Thyroid gland (tissue), 4 donors: Measurements from ENCODE around the gene ACCSL.

Experiments used
- POLR2A ChIP-seq, 2 donors: fragments of 450-650 bp; IDR thresholded peaks; one replicate each; pipeline ENCODE4 v1.6.1; 2017; ENCODE audit warnings: antibody characterized with exemption in 2 of 2, mild to moderate bottlenecking in 2 of 2, moderate library complexity in 1 of 2
- TF ChIP-seq, protein P1 (sequence below), 6 experiments: fragments of 200-600 bp in 3 of 6; fragments of 450-650 bp in 3 of 6; sonication (generic) in 3 of 6; IDR thresholded peaks; one replicate each; pipeline ENCODE4 v1.5.1; 2016 to 2019; ENCODE audit warnings: antibody characterized with exemption in 6 of 6, mild to moderate bottlenecking in 2 of 6, inconsistent platforms in 1 of 6, moderate library complexity in 1 of 6

- TF ChIP-seq, protein P1, sequence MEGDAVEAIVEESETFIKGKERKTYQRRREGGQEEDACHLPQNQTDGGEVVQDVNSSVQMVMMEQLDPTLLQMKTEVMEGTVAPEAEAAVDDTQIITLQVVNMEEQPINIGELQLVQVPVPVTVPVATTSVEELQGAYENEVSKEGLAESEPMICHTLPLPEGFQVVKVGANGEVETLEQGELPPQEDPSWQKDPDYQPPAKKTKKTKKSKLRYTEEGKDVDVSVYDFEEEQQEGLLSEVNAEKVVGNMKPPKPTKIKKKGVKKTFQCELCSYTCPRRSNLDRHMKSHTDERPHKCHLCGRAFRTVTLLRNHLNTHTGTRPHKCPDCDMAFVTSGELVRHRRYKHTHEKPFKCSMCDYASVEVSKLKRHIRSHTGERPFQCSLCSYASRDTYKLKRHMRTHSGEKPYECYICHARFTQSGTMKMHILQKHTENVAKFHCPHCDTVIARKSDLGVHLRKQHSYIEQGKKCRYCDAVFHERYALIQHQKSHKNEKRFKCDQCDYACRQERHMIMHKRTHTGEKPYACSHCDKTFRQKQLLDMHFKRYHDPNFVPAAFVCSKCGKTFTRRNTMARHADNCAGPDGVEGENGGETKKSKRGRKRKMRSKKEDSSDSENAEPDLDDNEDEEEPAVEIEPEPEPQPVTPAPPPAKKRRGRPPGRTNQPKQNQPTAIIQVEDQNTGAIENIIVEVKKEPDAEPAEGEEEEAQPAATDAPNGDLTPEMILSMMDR (IDR thresholded peaks at IDR 0.05): no peak
- no peak for TF ChIP-seq POLR2A (IDR thresholded peaks at IDR 0.05)
Observed at GRCh38 chr11:44096360-44097185, 48.8 kb downstream of the ACCSL start.
